ENCODE data around the gene DCTN4. TPM values are rescaled to one million over a fixed set of nuclear protein-coding genes. Genes with fewer than 3 reads are reported as not detected.

The DCTN4 gene
- total and polyA plus RNA-seq, 12 donors = 30.4 to 113 (median 84.3) TPM

DNA sequence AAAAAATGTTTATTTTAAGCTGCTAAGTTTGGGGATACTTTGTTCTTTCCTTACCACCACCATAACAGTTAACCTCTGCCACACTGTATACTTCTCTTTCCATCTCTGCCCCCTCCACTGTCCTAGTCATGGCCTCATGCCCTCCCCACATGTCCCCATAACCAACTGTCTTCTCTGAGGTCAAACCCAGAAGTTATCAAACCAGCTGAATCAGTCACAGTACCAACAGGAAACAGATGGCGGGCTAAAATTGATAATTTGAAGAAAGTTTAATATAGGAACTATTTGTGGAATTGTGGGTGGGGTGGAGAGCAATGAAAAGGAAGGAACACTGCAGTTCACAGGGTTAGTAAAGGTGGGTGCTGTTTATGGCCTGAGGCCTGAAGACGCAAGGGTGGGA lies 5.7 kb upstream of the DCTN4 start:
- 73 to 77% (median 75%) methylated on average over 2 of the region's 2 CpGs for WGBS, 4 donors
- Histone ChIP-seq H3K4me1 (replicated peaks in 1 of 2) (peaks cover 13 to 22% of the 10 kb centered on the region in 2 donors), H3K9me3 (replicated peaks in 1 of 3) (no peaks in the 10 kb centered on the region), H3K27ac (peak overlapping the region; percentile 32 to 86 (median 75)), H3K27me3 (no peaks in the 10 kb centered on the region), H3K36me3 (replicated peaks in 1 of 2) (no peaks in the 10 kb centered on the region), H3K4me3 (no peak overlapping the region)
- intact Hi-C loops (cut with DNase I) = no loop called here
- no peak for TF ChIP-seq POLR2A (IDR thresholded peaks at IDR 0.05)
- TF ChIP-seq, protein P1, sequence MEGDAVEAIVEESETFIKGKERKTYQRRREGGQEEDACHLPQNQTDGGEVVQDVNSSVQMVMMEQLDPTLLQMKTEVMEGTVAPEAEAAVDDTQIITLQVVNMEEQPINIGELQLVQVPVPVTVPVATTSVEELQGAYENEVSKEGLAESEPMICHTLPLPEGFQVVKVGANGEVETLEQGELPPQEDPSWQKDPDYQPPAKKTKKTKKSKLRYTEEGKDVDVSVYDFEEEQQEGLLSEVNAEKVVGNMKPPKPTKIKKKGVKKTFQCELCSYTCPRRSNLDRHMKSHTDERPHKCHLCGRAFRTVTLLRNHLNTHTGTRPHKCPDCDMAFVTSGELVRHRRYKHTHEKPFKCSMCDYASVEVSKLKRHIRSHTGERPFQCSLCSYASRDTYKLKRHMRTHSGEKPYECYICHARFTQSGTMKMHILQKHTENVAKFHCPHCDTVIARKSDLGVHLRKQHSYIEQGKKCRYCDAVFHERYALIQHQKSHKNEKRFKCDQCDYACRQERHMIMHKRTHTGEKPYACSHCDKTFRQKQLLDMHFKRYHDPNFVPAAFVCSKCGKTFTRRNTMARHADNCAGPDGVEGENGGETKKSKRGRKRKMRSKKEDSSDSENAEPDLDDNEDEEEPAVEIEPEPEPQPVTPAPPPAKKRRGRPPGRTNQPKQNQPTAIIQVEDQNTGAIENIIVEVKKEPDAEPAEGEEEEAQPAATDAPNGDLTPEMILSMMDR (IDR thresholded peaks at IDR 0.05) = no peak
- no peak for DNase-seq

- H3K9me3 ChIP-seq (replicated peaks in 1 of 3) = no peaks in the 10 kb centered on the region
- peak overlapping the region; percentile 47 to 86 (median 75) for H3K27ac ChIP-seq
- peak; percentile 80 to 96 (median 90) for DNase-seq
- no peaks in the 10 kb centered on the region for H3K27me3 ChIP-seq
- intact Hi-C loops (cut with DNase I) = no loop called here
- TF ChIP-seq POLR2A (IDR thresholded peaks at IDR 0.05) = no peak
- TF ChIP-seq, protein P1 (IDR thresholded peaks at IDR 0.05) = peak in 4 of 6 experiments; percentile 7 to 14 (median 11)
- 17 to 23% (median 18%) methylated on average over 7 of the region's 7 CpGs for WGBS, 4 donors
- peaks cover 18 to 27% of the 10 kb centered on the region in 2 donors for H3K4me1 ChIP-seq (replicated peaks in 1 of 2)
- no peaks in the 10 kb centered on the region for H3K36me3 ChIP-seq (replicated peaks in 1 of 2)
- H3K4me3 ChIP-seq = no peak overlapping the region
Observed at GRCh38 chr5:150763023-150763769, 4.4 kb upstream of the DCTN4 start.

DNA sequence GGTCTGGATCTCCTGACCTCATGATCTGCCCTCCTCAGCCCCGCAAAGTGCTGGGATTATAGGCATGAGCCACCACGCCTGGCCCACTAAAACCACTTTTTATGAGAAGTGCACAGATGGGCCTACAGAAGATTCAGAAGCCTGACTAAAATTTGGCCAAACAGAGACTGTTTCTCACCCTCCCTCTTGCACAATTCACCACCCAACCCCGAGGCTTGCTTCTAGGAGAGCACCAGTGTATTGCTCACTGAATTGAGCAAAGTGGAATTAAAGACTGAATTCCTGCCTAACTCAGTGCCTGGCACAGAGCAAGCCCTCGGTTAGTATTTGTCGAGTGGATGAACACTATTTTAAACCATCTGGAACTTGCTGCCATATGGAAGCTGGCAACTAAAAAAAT lies 3.4 kb upstream of the DCTN4 start:
- no peaks in the 10 kb centered on the region for H3K36me3 ChIP-seq (replicated peaks in 1 of 2)
- TF ChIP-seq, protein P1 (IDR thresholded peaks at IDR 0.05) = no peak
- TF ChIP-seq POLR2A (IDR thresholded peaks at IDR 0.05) = no peak
- peak overlapping the region in 3 of 5 donors; percentile 75 to 86 (median 75) for H3K27ac ChIP-seq
- 75 to 89% (median 76%) methylated on average over 5 of the region's 5 CpGs for WGBS, 4 donors
- no peaks in the 10 kb centered on the region for H3K9me3 ChIP-seq (replicated peaks in 1 of 3)
- no peak for DNase-seq
- peaks cover 18 to 34% of the 10 kb centered on the region in 2 donors for H3K4me1 ChIP-seq (replicated peaks in 1 of 2)
- intact Hi-C loops (cut with DNase I) = no loop called here
- H3K4me3 ChIP-seq = no peak overlapping the region
- no peaks in the 10 kb centered on the region for H3K27me3 ChIP-seq

GRCh38 chr5:150759334-150759583 lies 442 bp upstream of the DCTN4 start:
- DNase-seq = no peak
- peaks cover 0 to 21% of the 10 kb centered on the region in 2 donors for H3K36me3 ChIP-seq (replicated peaks in 1 of 2)
- H3K9me3 ChIP-seq (replicated peaks in 1 of 3) = no peaks in the 10 kb centered on the region
- no peak for TF ChIP-seq POLR2A (IDR thresholded peaks at IDR 0.05)
- TF ChIP-seq, protein P1 (IDR thresholded peaks at IDR 0.05) = no peak
- WGBS, 4 donors = 58 to 66% (median 62%) methylated on average over 4 of the region's 4 CpGs
- peak overlapping the region in 3 of 4 donors; percentile 1 to 75 (median 51) for H3K4me3 ChIP-seq
- intact Hi-C loops (cut with DNase I) = no loop called here
- peak overlapping the region; percentile 86 to 98 (median 95) for H3K27ac ChIP-seq
- H3K27me3 ChIP-seq = no peaks in the 10 kb centered on the region
- peaks cover 23 to 59% of the 10 kb centered on the region in 2 donors for H3K4me1 ChIP-seq (replicated peaks in 1 of 2)

Measured in adrenal gland (tissue), 12 donors.